Measurements from ENCODE around the gene S100A16.

Gene S100A16

GRCh38 chr1:153560771-153561465 is 52.0 kb downstream of the S100A16 start:
- no peak for DNase-seq

- no peak for DNase-seq
Measured at GRCh38 chr1:153560241-153560640, 52.7 kb downstream of the S100A16 start.

DNA sequence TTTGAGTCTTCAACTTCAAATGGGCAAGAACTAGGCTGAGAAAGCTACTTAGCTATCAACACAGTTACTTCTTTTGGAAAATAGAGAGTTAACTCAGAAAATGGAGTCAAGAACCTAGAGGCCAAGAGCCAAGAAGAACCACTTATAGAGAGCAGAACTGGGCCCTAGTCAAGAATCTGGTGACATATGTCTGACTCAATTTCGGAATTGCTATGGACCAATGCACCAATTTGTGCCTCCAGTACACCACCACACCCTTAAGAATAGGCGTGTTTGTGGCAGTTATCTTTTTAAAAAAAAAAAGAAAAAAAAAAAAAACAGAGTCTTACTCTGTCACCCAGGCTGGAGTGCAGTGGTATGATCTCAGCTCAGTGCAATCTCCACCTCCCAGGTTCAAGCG is 55.1 kb downstream of the S100A16 start:
- no peak for DNase-seq

All from CD4-positive, alpha-beta T cell treated with Interleukin-17A for 4 hours (primary cell).